HepG2 (cell line): Measurements from ENCODE around the gene WDR93. TPM values are rescaled to one million over a fixed set of nuclear protein-coding genes. Genes with fewer than 3 reads are reported as not detected.

Source experiments
- ATF7 ChIP-seq, 2 experiments: fragments of 450-650 bp in 1 of 2; sonication (generic) in 1 of 2; formaldehyde crosslinking in 1 of 2; IDR thresholded peaks; 2 replicates each; pipeline versions ENCODE4 v1.4.0 to v1.6.1; 2016 to 2020; ENCODE audit warnings: antibody characterized with exemption in 1 of 2, mild to moderate bottlenecking in 1 of 2, missing genetic modification reagents in 1 of 2
- CBX1 ChIP-seq: IDR thresholded peaks from one replicate; pipeline ENCODE4 v1.6.1; 2016; ENCODE audit warnings: antibody characterized with exemption, low read depth
- GABPB1 ChIP-seq: IDR thresholded peaks from 2 replicates; pipeline ENCODE4 v1.6.1; 2016; ENCODE audit warnings: mild to moderate bottlenecking, missing genetic modification reagents, moderate library complexity, missing compliant biosample characterization
- IRF2 ChIP-seq: IDR thresholded peaks from 2 replicates; pipeline ENCODE4 v1.6.1; 2018; ENCODE audit warnings: missing genetic modification reagents, missing compliant biosample characterization
- MBD4 ChIP-seq: IDR thresholded peaks from 2 replicates; pipeline ENCODE4 v1.6.1; 2012; ENCODE audit warnings: low read length, inconsistent platforms, borderline replicate concordance
- MBNL3 ChIP-seq: fragments of 250-450 bp; sonication (Bioruptor Pico); conservative IDR thresholded peaks from 2 replicates; pipeline ENCODE4 v1.8.0; 2022; ENCODE audit warnings: mild to moderate bottlenecking, inconsistent platforms
- TEAD3 ChIP-seq: optimal IDR thresholded peaks from 2 replicates; pipeline ENCODE3; 2016; ENCODE audit warnings: borderline replicate concordance
- ZBTB8A ChIP-seq: sonication (generic); formaldehyde crosslinking; IDR thresholded peaks from 2 replicates; pipeline ENCODE4 v1.4.0; 2020; ENCODE audit warnings: mild to moderate bottlenecking, low read depth, missing genetic modification reagents, borderline replicate concordance
- ZFP82 ChIP-seq: sonication (generic); formaldehyde crosslinking; IDR thresholded peaks from 2 replicates; pipeline ENCODE4 v1.5.1; 2020; ENCODE audit warnings: mild to moderate bottlenecking, missing genetic modification reagents, borderline replicate concordance
- ZNF296 ChIP-seq: sonication (generic); formaldehyde crosslinking; conservative IDR thresholded peaks from 2 replicates; pipeline ENCODE4 v1.5.0; 2020; ENCODE audit warnings: mild to moderate bottlenecking, missing genetic modification reagents
- ZNF660 ChIP-seq: sonication (generic); formaldehyde crosslinking; IDR thresholded peaks from 2 replicates; pipeline ENCODE4 v1.5.1; 2020; ENCODE audit warnings: mild to moderate bottlenecking, low read depth, missing genetic modification reagents, borderline replicate concordance
- ZNF746 ChIP-seq: sonication (generic); formaldehyde crosslinking; IDR thresholded peaks from 2 replicates; pipeline ENCODE4 v1.8.0; 2022; ENCODE audit warnings: mild to moderate bottlenecking, missing genetic modification reagents
- ZNF781 ChIP-seq: sonication (generic); formaldehyde crosslinking; IDR thresholded peaks from 2 replicates; pipeline ENCODE4 v1.5.1; 2020; ENCODE audit warnings: borderline replicate concordance, mild to moderate bottlenecking, missing genetic modification reagents; ENCODE audit errors: not compliant biosample characterization
- ZSCAN21 ChIP-seq: sonication (generic); formaldehyde crosslinking; IDR thresholded peaks from 2 replicates; pipeline ENCODE4 v1.8.0; 2022; ENCODE audit warnings: mild to moderate bottlenecking, missing genetic modification reagents, moderate library complexity, borderline replicate concordance
- ZSCAN29 ChIP-seq: sonication (generic); formaldehyde crosslinking; conservative IDR thresholded peaks from 2 replicates; pipeline ENCODE4 v1.4.0; 2020; ENCODE audit warnings: mild to moderate bottlenecking, missing genetic modification reagents
- polyA plus RNA-seq, 8 experiments: library from polyadenylated mRNA; depleted of rRNA in 3 of 8; stranded (reverse) in 7 of 8; unstranded in 1 of 8; fragments of >200 nt; fragmentation: Illumina TruSeq in 4 of 8; extraction: Trizol in 4 of 8; gene quantifications; 2 replicates each; pipeline versions ENCODE4 v1.2.1 to v1.2.3, GENCODE V29; 2011 to 2016; ENCODE audit warnings: low read depth in 4 of 8, missing spikeins in 1 of 8, mixed read lengths in 1 of 8; ENCODE audit not compliant: insufficient read depth in 1 of 8
- total RNA-seq, 5 experiments: library from RNA; depleted of rRNA; stranded (reverse); fragments of >200 nt; fragmentation: Illumina TruSeq; extraction: Trizol; gene quantifications; 2 replicates each; pipeline ENCODE4 v1.2.3, GENCODE V29; 2016; ENCODE audit warnings: low read depth in 1 of 5
- TF ChIP-seq, protein P1 (sequence below): IDR thresholded peaks from 2 replicates; pipeline ENCODE4 v1.6.1; 2016; ENCODE audit warnings: mild to moderate bottlenecking
- TF ChIP-seq, protein P2 (sequence below): sonication (generic); formaldehyde crosslinking; conservative IDR thresholded peaks from 2 replicates; pipeline ENCODE4 v1.4.0; 2020; ENCODE audit warnings: missing genetic modification reagents
- TF ChIP-seq, protein P3 (sequence below): sonication (generic); formaldehyde crosslinking; IDR thresholded peaks from 2 replicates; pipeline ENCODE4 v1.5.0; 2020; ENCODE audit warnings: missing genetic modification reagents
- TF ChIP-seq, protein P4 (sequence below): sonication (generic); formaldehyde crosslinking; conservative IDR thresholded peaks from 2 replicates; pipeline ENCODE4 v1.4.0; 2020; ENCODE audit warnings: missing genetic modification reagents
- TF ChIP-seq, protein P5 (sequence below): sonication (generic); formaldehyde crosslinking; IDR thresholded peaks from 2 replicates; pipeline ENCODE4 v1.8.1; 2023; ENCODE audit warnings: mild to moderate bottlenecking, moderate library complexity, missing genetic modification reagents

Gene WDR93
- total and polyA plus RNA-seq, 2 of the 13 experiments (the other 11 are each of a cell fraction or from before 2014, with no cell fraction given), result 0.07 TPM; not detected in 1

DNA sequence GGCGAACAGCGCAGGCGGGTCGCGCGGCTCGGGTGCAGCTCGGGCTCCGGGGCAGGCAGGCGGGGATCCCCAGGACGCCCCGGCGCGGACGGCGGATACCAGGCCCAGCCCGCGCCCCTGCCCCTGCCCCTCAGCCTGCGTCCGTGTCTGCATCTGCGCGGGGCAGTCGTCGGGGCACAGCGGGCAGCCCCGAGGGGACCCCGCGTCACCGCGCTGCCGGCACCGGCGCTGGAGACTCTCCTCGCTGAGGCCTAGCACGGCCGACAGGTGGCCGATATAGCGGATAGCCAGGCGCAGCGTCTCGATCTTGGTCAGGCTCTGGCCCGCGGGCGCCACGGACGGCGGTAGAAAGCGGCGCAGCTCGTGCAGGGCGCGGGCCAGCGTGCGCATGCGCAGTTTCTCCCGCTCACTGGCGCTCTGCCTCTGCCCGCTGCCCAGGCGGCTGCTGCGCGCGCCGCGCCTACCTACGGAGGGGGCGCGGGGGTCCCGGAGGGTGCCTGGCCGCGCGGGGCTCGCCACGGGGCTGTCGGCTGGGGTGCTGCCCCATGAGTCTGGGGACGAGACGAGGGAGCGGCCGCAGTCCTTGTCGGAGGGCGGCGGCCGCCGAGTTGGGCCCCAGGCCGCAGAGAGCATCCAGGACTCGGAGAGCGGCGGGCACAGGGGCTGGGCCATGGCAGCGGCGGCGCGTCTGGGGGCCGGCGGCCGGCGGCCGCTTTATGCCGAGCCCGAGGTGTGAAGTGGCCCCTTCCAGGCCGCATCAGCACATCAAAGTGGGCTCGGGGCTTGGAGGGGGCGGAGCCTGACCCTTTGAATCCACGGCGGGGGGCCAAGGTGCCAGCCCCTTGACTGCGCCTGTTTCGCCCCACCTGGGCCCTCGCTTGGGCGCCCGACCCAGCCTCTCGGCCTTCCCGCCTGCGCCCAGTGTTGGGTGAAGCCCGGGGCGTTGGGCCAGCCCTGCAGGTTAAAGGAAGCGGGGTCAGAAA, 60.2 kb downstream of the WDR93 start, which contains the start of gene MESP1 (continued):
- TF ChIP-seq, protein P1, sequence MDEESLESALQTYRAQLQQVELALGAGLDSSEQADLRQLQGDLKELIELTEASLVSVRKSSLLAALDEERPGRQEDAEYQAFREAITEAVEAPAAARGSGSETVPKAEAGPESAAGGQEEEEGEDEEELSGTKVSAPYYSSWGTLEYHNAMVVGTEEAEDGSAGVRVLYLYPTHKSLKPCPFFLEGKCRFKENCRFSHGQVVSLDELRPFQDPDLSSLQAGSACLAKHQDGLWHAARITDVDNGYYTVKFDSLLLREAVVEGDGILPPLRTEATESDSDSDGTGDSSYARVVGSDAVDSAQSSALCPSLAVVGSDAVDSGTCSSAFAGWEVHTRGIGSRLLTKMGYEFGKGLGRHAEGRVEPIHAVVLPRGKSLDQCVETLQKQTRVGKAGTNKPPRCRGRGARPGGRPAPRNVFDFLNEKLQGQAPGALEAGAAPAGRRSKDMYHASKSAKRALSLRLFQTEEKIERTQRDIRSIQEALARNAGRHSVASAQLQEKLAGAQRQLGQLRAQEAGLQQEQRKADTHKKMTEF (CRISPR knock-in tag), result peak; percentile 22; the same call in 1 of the 2 replicates
- TF ChIP-seq ATF7 (IDR thresholded peaks at IDR 0.05) (no peak), ATF7 (CRISPR knock-in tag; IDR thresholded peaks at IDR 0.05) (no peak; the same call in 1 of the 2 replicates), ZFP82 (no peak), GABPB1 (peak; percentile 59), ZNF660 (CRISPR knock-in tag) (no peak), CBX1 (no peak), ZNF746 (no peak), ZNF296 (CRISPR knock-in tag) (no peak), ZSCAN29 (CRISPR knock-in tag) (no peak), ZSCAN21 (peak; percentile 82), IRF2 (0 out of 2 replicates have a peak, but pooled peaks have one; percentile 48), ZNF781 (CRISPR knock-in tag) (no peak), ZBTB8A (CRISPR knock-in tag) (no peak), MBNL3 (CRISPR knock-in tag) (no peak), MBD4 (no peak), TEAD3 (CRISPR knock-in tag) (peak; percentile 64)
- TF ChIP-seq, protein P2, sequence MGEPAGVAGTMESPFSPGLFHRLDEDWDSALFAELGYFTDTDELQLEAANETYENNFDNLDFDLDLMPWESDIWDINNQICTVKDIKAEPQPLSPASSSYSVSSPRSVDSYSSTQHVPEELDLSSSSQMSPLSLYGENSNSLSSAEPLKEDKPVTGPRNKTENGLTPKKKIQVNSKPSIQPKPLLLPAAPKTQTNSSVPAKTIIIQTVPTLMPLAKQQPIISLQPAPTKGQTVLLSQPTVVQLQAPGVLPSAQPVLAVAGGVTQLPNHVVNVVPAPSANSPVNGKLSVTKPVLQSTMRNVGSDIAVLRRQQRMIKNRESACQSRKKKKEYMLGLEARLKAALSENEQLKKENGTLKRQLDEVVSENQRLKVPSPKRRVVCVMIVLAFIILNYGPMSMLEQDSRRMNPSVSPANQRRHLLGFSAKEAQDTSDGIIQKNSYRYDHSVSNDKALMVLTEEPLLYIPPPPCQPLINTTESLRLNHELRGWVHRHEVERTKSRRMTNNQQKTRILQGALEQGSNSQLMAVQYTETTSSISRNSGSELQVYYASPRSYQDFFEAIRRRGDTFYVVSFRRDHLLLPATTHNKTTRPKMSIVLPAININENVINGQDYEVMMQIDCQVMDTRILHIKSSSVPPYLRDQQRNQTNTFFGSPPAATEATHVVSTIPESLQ (CRISPR knock-in tag), result no peak
- TF ChIP-seq, protein P3, sequence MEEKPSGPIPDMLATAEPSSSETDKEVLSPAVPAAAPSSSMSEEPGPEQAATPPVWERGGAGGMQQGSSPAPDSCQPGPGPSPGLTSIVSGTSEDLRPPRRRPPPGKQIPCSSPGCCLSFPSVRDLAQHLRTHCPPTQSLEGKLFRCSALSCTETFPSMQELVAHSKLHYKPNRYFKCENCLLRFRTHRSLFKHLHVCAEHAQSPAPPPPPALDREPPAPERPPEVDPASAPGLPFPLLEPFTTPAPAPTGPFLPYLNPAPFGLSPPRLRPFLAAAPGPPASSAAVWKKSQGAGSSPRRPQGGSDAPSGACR (CRISPR knock-in tag), result no peak
- TF ChIP-seq, protein P4, sequence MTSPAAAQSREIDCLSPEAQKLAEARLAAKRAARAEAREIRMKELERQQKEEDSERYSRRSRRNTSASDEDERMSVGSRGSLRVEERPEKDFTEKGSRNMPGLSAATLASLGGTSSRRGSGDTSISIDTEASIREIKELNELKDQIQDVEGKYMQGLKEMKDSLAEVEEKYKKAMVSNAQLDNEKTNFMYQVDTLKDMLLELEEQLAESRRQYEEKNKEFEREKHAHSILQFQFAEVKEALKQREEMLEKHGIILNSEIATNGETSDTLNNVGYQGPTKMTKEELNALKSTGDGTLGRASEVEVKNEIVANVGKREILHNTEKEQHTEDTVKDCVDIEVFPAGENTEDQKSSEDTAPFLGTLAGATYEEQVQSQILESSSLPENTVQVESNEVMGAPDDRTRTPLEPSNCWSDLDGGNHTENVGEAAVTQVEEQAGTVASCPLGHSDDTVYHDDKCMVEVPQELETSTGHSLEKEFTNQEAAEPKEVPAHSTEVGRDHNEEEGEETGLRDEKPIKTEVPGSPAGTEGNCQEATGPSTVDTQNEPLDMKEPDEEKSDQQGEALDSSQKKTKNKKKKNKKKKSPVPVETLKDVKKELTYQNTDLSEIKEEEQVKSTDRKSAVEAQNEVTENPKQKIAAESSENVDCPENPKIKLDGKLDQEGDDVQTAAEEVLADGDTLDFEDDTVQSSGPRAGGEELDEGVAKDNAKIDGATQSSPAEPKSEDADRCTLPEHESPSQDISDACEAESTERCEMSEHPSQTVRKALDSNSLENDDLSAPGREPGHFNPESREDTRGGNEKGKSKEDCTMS (CRISPR knock-in tag), result no peak
- TF ChIP-seq, protein P5, sequence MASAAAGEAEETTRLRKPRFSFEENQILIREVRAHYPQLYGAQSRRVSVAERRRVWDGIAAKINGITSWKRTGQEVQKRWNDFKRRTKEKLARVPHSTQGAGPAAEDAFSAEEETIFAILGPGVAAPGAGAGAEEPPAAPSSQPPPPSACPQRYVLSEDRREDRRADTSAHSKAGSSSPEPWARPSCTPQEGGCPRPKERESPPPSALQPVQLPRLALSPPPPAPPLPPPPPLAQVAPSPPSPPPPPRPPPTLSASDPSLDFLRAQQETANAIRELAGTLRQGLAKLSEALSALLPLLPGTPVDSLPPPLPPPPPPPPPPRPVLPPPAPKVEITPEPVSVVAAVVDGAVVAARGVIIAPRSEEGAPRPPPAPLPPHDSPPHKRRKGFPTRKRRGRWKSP, result peak; percentile 96; the same call in 1 of the 2 replicates
